NCI-H526 treated with DMSO at 0.1 percent for 48 hours (cell line): ENCODE measurements around the gene PTPRN2.
"Not testable (repeated sequence)": the region's sequence is repeated elsewhere in the genome, so short reads cannot be mapped to it uniquely, and the experiment has no call there.

Experiments
- DNase-seq: peaks from one replicate; lab custom pipeline; 2025; lab: John Stamatoyannopoulos, UW

PTPRN2 gene

DNA sequence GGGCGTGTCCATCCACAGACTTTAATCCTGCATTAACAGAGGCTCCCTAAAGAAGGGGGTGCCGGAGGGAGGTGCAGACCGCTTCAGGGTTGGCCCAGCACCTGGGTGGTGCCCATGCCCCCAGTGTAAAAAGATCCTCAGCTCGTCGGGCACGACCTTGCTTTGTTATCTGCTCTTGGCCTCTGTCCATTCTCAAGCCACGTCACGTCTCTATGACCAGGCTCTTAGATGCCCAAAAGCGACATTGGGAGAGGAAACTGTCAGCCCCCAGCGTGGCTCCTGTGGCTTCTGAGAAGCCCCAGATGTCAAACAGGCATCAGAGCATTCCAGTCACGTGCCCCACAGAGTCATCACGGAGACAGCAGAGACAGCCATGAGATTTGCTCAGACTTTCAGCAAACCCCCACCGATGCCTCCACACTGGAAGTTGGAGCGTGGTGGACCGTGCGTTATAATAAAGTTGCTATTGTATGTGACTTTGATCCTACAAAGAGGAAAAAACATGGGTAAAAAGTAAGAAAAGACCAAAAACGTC, 55.5 kb downstream of the PTPRN2 start:
- no peak for DNase-seq

DNA sequence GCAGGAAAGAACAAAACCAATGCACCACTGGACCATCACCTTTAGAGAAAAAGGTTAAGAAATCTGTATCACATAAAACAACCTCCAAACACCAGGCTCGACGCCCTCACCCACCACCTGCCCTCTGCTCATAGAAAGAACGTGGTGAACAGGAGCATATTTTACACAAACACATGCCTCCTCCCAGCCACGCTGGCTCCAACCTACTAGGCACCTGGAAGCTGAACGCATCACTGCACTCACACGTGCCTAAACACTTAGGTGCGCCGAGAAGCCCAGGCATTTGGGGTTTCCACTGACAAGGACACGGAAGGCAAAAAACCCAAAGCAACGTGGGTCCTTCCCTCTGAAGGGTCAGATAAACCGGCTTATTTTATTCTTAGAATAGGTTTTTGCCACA, 56.0 kb downstream of the PTPRN2 start:
- peak; percentile 46 for DNase-seq

DNA sequence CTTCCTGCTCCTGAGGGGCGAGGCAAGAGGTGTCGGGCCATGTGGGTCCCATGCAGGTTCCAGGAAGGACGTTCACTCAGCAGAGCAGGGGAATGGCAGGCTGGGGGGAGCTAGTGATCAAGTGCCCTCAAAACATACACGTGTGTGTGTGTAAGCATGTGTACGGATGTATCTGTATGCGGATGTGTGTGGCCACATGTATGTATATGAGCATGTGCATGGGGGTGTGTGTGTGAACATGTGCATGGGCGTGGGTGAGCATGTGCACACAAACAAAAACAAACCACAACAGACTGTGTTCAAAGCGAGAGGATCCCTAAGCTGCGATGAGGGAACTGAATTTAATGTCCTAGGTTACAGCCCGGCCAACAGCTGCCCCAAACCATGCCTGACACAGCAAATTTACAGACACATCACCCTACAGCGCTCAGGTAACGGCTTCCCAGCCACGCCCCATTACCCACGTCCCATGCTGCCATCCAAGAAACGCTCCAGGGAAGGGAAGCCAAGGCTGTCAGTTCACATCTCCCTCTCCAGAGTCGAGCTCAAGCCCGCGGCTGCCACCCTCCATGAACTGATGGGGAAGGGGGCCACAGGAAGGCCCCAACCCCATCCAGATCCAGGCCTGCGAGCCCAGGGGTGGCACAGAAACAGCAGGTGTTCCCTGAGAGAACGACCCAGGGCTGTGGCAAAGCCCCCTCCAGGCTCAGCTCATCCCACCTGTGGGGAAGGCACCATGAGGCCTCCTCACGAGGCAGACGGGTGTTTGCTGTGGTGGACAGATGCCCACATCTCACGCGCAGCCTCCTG, 56.6 kb downstream of the PTPRN2 start:
- peak; percentile 26 for DNase-seq

DNA sequence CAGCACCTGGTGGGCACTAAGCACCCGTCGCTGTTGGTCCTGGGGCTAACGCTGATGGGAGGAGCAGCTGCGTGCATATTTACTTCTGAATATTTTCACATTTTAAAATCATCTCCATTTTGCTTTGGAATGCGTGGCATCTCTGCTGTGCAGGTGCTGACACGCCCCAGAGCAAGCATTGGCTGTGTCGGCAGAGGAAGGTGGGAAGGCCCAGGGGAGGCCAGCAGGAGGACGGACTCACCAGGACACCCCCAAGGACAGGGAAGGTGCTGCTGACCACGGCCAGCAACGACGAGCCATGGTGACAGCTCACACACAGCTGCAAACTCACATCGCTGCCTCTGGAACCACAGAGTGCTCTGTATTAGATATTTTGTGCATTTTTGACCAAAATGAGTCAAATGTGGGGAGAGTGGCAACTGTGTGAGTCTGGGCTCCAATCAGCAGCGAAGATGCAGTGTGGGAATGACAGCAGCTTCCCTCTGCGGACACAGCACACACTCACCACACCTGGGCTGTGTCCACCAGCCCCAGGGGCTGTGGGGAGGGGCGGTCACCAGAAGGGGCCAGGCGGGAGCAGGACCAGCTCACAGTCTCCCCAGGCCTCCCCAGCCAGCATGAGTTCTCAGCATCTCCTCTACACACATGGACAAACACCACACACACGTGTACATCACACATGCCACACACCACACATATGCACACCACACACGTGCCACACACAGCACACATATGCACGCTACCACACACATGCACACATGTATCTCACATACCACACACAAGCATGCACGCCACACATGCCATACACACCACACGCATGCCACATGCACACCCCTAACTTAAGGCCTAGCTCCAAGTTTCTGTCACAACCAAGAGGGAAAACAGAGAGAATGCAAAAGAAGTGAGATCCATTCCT, 58.2 kb downstream of the PTPRN2 start:
- no peak for DNase-seq

DNA sequence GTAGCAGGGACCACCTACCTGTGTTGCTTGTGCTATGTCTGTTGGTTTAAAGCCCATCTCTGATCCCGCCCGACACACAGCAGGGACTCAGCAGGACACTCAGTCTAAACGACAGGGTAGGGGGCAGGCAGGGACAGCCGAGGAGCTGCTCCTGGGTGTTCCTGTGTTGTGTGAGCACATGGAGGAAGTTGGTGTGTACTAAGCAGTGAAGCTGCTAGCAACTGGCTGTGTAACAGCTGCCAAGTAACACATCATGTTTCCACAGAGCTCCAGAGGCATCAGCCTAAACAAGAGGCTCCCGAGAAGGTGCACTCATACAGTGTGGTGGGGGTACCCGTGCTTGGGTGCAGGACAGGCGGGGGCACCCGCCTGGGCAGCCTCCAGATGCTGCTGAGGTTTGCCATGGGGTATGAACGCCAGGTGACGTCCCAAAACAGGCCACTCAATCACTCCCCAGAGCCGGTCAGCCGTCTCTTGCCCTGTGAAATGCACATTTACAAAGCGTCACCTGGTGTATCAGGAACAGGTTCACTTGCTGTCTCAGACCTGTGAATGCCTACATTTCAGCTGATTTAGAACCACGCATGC, 59.6 kb downstream of the PTPRN2 start:
- DNase-seq = no peak

DNA sequence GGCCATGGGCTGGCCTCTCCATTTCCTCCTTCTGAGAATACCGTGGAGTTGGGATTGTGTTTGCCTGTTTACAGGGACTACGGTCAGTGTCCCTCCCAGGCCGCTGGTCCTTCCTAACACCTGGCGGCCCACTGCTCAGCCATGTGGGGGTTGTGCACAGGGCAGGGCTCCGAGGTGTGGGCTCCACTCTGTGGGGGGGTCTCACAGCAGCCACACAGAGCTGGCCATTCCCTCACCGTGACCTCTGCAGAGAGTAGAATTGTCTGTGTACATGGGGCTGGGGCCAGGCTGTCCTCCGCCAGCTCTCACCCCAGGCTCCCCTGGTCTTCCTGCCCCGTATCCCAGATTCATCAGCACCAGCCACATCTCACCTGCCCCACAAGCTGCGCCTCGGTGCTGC, 60.1 kb downstream of the PTPRN2 start:
- DNase-seq = no peak

DNA sequence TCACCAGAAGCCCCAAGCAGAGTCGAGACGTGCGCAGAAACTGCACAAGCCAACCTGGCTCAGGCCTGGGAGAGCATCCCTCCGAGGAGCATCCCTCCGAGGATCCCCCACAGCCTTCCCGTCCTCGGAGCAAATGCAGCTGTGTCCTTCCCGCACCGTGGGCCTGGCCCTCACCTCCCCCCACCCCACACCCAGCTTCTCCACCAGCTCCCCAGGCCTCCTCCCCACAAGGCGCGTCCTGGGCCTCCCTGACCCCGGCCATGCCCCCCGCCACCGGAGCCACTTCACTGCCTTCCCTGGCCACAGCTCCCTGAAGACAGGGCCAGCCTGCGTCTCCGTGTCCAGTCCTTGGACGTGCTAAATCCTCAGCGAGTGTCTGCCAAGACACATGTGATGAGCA, 60.6 kb downstream of the PTPRN2 start:
- no peak for DNase-seq

DNA sequence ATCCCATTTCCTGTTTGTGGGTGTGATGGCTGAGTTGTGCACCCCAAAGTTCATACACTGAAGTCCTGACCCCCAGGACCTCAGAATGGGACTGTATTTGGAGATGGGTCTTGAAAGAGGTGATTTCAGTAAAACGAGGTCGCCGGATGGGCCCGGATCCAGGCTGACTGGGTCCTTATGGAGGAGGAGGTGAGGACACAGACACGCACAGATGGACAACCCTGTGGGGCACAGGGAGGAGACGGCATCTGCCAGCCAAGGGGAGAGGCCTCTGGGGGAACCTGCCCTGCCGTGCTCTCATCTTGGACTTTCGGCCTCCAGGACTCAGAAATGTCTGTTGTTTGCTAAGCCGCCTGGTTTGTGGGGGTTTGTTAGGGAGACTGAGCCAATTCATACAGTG, 61.1 kb downstream of the PTPRN2 start:
- no peak for DNase-seq

DNA sequence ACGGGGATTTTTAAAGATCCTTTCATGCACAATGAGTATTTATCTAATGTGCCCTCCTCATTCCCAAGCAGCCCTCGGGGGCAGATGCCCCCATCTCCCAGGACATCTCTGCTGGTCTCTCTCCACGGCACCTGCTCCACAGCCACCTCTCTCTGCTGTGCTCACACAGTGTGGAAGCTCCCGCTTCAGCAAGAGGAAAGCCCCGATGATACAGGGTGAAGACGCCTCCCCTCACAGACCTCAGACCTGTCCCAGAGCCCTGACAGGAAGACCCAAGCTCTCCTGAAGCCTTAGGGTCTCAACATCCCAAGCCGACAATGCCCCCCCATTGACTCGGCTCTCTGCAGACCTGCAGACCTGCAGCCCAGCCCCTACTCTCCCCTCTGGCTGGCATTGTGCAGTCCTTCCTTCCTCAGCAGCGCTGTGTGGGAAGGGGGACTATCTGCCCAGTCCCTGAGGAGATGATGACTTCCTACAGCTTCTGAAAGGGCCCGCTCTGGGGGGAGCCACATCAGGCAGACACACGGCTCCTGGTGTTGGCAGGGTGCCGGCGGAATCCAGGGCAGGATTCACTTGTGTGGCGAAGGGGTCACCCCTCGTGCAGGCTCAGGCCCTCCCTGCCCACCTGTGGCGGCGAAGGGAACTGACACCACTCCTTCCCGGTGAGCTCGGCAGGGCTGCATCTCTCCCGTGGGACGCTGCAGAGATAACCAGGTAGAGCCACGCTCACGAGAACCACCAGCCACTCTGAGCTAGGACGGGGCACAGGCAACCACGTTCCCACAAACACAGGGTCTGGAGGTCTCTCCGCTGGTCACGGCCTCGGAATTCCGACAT, 61.8 kb downstream of the PTPRN2 start:
- DNase-seq = no peak

DNA sequence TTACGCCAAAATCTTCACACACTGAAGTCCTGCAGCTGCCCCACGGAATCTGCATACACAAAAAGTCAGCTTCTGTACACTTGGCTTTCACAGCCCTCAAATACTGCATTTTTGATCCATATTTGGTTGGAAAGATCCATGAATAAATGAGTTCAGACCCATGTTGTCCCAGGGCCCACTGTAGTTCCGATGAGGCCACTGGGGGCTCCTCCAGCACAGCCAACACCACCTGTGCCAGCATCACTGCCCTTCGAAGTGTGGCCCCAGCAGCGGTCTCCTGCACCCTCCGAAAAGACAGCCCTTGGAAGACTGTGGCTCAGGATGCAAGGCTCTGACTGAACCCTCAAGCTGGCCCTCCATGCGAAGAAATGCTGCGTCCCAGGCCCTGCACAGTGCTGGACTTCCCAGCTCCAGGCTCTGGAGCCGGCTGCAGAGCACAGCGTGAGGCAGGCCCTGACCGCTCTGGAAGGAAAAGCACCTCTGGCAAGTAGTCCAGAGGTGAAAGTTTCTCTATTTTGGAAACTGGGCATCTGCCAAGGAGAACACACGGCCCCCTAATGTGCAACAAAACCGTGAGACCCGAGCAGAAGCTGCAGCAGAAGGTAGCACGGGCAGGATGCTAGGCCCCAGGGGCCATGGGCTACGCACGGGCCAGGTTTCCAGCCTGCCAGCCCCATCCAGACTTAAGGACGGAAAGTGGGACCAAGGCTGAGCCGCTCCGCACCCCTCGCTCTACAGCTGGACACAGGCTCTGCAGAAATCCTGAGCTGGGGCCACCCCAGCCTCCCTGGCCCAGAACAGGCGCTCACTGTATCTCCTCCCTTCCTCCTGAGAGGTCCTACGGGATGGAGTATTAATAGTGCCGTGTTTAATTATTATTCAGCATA, 62.6 kb downstream of the PTPRN2 start:
- no peak for DNase-seq

DNA sequence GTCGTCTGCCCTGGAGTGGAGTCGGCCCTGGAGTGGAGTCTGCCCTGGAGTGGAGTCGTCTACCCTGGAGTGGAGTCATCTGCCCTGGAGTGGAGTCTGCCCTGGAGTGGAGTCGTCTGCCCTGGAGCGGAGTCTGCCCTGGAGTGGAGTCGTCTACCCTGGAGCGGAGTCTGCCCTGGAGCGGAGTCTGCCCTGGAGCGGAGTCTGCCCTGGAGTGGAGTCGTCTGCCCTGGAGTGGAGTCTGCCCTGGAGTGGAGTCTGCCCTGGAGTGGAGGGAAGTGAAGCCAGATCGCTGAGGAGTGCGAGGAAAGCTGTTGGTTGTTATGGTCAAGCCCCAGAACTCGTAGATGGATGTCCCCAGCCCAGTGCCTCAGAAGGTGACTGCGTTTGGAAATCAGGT, 63.3 kb downstream of the PTPRN2 start:
- DNase-seq = peak; percentile 53

DNA sequence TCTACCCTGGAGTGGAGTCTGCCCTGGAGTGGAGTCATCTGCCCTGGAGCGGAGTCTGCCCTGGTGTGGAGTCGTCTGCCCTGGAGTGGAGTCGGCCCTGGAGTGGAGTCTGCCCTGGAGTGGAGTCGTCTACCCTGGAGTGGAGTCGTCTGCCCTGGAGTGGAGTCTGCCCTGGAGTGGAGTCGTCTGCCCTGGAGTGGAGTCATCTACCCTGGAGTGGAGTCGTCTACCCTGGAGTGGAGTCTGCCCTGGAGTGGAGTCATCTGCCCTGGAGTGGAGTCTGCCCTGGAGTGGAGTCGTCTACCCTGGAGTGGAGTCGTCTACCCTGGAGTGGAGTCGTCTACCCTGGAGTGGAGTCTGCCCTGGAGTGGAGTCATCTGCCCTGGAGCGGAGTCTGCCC, 63.7 kb downstream of the PTPRN2 start:
- DNase-seq = not testable (repeated sequence)

DNA sequence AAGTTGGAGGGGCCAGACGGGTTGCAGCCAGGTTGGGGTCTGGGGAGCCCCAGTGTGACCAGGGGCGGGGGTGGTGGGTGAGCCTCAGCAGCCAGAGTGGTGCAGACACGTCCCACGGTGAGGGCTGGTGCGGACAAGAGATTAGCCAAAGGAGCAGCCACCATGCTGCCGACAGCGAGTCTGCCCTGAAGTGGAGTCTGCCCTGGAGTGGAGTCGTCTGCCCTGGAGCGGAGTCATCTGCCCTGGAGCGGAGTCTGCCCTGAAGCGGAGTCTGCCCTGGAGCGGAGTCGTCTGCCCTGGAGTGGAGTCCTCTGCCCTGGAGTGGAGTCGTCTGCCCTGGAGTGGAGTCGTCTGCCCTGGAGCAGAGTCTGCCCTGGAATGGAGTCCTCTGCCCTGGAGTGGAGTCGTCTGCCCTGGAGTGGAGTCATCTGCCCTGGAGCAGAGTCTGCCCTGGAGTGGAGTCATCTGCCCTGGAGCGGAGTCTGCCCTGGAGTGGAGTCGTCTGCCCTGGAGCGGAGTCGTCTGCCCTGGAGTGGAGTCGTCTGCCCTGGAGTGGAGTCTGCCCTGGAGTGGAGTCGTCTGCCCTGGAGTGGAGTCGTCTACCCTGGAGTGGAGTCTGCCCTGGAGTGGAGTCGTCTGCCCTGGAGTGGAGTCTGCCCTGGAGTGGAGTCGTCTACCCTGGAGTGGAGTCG, 64.3 kb downstream of the PTPRN2 start:
- not testable (repeated sequence) for DNase-seq

DNA sequence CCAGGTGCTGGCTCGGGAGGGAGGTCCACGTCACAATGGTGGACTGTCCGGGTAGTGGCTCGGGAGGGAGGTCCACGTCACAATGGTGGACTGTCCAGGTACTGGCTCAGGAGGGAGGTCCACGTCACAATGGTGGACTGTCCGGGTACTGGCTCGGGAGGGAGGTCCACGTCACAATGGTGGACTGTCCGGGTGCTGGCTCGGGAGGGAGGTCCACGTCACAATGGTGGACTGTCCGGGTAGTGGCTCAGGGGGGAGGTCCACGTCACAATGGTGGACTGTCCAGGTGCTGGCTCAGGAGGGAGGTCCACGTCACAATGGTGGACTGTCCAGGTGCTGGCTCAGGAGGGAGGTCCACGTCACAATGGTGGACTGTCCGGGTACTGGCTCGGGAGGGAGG, 65.8 kb downstream of the PTPRN2 start:
- not testable (repeated sequence) for DNase-seq

DNA sequence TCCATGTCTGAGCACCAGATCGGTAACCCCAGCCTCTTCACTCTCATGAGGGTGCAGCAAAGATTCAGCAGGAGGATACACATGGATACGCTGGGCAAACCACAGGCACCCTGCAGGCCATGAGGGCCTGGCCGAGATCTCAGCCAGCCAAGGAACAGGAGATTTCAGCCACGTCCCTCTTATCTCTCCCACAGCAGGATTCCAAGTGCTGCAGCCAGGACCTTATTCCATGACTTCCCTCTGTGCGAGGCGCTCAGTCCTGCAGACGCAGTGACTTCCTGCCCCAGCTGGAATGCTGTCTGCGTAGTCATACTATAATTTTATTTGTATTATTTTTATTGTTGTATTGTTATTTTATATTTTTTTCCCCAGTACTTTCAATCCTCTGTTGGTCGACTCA, 66.8 kb downstream of the PTPRN2 start:
- no peak for DNase-seq

DNA sequence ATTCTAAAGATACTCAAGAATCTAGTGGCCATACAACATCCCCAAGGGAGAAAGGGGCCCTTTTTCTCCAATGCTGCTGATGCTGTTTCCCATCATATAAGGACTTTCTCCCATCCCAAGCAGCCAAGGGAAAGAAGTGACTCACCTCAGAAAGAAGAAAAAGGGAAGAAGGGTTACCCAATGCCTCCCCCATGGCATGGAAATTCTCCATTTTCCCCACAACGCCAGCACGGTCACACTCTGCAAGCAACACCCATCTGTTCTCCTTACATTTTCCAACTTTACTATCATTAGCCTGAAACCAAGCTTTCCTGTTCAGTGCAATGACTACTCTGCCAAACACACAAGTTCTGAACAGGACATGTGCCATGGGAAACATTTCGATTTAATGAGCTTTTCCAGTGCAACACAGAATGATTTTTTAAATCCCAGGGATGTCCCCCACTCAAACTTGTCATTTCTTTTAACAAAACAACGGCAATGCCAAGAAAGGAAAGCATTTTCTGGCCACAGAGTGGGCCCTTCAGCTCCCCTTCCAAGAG, 67.9 kb downstream of the PTPRN2 start:
- DNase-seq = no peak

DNA sequence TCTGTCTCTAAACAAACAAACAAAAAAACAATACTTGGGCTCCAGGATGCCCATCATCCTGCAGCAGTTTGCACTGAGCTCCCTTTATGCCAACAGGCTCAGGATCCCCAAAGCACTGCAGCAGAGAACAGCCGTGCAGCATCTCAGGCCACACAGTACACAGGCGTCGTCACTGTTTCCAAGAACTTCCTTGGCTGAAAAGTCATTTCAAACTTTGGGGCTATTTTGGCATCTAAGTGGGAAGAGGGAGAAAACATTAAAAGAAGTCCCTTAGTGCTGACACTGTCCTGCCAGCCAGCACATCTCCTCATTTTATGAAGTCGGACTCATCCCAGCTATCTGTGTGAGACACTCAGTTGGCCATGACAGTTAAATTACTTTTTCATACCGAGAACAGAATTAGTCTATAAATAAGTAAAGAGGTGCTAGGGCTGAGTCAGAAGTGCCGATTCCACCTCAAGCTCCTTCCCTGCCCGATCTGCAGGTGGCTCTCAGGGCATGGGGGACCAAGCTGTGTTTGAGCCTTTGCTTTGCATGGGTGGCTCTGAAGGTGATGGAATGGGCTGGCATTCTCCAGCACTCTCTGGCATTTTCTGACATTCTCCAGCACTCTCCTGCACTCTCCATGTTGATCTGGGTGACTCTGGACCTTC, 68.5 kb downstream of the PTPRN2 start:
- no peak for DNase-seq

DNA sequence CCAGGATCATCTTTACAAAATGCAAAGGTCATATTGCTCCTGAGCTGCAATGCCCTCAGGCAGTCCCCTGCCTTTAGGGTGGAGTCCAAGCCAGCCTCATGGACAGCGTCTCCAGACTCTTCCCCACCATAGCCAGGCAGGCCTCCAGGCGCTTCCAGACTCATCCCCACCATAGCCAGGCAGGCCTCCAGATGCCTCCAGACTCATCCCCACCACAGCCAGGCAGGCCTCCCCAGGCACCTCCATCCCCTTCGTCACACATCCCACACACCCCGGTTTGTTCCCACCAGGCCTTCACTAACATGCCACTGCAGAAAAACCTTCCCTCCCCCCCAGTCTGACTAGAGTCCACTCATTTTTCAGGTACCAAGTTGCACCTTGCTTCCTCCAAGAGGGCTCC, 70.1 kb downstream of the PTPRN2 start:
- no peak for DNase-seq

DNA sequence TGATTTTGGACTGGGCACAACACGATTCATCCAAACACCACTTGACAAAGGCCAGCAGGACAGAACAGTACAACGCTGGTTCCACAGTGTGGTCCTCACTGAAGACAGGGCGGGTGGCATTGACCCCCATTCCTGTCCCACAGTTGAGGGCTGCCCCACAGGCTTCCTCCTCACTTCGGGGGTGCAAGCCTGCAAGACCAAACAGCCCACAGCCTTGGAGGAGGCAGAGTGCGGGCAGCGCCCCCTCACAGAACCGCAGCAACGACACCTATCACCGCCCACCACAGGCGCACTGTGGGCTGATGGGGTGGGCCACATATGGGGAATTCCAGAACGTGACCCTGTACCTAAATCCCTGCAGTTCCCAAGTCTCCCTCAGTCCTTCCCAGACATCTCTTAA, 70.6 kb downstream of the PTPRN2 start:
- DNase-seq = no peak
